Stimulated activated CD4-positive, alpha-beta T cell treated with anti-CD3 and anti-CD28 coated beads, Interleukin-12 subunit alpha, Interleukin-12 subunit beta, amount 100 ng/mL, for 4 hours (primary cell): Measurements from ENCODE around the gene MYORG.
"Not testable (repeated sequence)": the region's sequence is repeated elsewhere in the genome, so short reads cannot be mapped to it uniquely, and the experiment has no call there.

Experiments
- DNase-seq: peaks from one replicate; pipeline ENCODE4 v3.0.0-alpha.2; 2020

MYORG gene

DNA sequence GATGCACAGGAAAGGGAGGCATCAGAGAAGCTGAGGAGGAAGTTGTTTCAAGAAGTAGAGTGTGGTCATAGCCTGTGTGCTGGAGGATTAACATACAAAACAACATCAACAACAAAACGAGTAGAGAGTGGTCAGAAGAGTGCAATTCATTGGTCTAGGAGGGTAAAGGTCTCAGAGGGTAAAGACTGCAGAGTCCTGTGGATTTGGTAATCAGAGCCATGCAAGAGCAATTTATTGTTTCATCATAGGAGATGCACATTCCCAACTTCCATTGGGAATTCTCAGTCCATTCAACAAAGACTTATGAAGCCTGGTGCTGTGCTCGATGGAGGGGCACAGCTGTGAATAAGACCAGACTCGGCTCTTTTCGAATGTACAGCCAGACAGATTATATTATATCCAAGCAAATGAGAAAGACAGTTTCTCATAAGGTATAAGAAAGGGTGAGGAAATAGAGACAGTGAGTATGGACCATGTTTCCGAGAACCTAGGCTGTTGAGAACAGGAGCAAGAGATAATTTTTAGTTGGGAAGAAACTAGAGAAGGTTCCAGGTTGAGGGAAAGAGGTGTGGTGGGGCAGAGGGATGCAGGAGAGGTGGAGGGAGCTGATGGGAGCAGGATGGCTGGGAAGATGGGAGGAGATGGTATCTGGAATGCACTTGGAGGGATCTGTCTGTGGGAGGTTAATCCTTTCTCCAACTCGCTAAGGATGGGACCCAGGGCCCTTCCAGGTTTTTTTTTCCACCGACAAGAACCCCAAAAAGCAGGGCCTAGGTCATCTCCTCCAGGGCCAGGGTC lies 7.9 kb upstream of the MYORG start:
- no peak for DNase-seq

DNA sequence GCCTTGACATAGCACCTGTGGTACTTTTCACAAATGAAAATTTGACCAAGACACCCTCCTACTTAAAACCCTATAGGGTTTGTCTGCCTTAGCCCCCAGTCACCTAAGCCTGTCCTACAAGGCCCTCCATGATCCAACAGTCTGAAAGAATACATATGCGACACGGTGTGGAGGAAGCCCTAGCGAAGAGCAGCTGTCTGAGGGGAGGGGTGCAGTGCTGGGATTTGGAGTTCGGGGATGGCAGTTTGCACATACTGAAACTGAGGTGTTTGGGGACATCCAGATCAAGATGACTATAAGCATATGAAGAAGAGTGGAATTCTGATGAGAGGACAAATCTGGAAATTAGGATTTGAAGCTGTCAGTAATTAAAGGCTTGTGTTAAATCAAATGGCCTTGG lies 7.2 kb upstream of the MYORG start:
- DNase-seq, result no peak

DNA sequence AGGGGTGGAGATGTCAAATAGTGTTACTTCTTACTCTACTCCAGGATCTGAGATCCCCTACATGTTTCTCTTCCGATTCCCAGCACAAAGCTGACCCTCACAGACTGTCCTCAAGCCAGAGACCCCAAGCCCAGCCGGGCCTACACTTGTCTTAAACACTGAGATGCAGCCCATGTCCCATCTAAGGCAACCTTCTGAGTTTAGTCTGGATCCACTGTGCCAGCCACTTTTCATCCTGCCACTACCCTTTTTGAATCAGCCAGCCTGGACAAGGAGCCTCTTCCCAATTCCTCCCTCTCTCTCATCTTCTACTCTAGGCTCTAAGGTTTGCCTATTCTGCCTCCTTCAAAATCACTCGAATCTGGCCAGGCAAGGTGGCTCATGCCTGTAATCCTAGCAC lies 6.2 kb upstream of the MYORG start:
- DNase-seq, result no peak

DNA sequence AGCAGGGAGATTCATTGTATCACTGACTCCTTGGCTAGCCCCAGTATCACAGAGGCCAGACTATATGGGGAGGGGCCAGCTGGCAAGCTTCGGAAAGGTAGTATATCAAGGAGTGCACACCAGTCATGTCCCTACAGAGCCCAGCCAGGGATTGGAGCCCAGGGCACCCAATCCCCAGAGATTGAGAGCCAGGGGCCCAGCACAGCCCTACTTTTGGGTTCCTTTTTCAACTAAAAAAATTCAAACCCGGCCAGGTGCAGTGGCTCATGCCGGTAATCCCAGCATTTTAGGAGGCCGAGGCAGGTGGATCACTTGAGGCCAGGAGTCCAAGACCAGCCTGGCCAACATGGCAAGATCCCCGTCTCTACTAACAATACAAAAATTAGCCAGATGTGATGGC lies 5.4 kb upstream of the MYORG start:
- DNase-seq, result no peak

DNA sequence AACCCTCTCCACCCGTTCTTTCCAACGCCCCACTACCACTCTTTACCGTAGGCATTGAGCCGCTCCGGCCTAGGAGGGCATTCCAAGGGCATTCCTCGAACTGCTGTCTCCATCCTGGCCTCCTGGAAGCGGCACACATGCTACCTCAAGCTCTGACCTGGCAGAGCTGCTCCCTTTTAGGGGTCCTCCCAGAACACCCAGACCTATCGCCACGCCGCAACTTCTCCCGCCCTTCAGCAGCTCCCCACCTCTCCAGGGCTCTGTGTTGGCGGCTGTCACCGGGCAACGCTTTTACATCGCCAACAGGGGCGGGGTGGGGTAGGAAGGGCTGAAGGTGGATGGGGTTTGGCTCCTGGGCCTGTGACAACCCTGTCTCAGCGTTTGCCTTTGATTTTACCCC lies 4.6 kb upstream of the MYORG start:
- no peak for DNase-seq

DNA sequence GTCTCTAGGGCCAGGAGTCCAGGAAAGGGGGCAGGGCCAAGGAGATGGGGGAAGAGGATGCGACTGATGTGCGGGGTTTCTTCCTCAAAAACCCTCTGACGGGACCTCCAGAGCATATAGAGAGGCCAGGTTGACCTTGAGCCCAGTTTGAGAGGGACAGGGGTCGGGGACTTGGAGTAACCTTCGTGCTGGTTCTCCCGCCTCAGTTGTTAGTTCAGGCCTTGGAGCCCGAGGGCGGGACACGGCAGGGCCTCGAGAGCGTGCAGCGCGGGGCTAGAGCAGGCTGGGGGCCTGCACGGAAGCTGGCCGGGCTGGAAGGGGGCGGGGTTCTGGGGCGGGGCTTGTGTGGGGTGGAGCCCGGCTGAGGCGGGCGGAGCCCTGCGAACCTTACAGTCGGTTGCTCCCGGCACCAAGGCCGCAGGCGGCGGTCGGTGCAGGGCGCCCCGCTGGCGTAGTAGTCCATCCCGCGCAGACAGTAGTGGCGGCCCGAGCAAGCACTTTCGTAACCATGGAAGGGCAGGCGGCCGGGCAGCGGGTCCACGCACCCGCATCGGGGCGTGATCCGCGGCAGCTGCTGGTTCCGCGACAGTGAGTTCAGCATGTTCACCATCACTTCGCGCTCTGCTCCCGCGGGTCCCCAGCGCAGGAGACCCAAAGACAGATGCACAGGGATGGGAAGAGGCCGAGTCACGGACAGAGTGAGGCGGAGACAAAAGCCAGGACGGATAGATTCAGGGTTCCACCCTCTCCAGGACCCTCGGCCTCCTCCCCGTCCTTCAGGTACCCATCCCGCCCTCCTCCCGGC lies 4.0 kb upstream of the MYORG start:
- DNase-seq, result peak; percentile 81

DNA sequence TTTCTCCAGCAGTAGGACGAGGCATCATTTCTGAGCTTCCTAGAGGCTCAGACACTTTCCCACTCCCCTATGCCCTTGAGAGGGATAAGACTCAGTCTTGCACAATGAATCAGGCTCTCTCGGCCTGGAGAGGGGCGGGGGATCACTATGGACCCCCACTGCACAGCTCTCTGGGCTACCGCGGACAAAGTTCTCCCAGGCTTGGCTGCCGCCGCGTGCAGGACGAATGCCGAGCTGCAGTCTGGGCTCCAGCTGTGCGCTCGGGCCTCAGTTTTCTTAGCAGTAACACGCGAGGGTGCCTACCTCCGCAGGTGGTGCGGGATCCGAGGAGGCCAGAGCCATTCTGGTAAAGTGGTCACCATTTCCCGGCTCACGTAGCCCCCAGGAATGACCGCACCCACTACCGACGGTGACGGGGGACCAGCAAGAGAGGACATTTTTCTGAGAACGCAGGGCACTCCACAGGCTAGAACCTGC lies 3.4 kb upstream of the MYORG start:
- DNase-seq, result no peak

DNA sequence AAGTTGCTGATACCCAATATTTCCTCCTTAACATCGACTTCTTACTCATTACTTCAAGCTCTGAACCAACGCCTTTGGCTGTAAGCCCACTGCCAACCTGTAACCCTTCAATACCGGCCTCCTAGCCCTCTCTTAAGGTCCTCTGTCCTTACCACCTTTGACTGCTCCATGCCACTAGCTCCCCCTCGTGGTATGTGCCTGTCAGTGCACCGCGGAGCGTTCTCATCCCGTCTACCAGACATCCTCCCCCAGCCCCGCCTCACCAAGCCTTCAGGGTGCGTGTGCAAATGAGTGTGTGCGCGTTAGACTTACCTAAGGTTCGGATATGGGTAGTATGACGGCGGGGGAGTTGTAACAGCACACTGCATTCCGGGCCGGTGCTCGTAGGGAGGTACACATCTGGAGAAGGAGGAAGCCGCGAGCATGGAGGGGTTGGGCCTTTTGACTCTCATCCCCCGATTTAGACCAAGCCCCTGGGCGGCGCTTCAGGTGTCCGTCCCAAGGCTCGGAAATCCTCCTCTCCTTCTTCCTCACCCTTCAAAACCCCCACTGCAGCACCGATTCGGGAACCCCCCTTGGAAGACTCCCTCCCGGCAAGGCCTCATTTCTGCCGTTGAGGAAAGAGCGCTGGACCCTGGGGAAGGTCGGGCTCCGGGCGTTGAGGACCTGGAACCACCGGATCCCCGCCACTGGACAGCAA lies 2.8 kb upstream of the MYORG start:
- DNase-seq, result peak; percentile 84

DNA sequence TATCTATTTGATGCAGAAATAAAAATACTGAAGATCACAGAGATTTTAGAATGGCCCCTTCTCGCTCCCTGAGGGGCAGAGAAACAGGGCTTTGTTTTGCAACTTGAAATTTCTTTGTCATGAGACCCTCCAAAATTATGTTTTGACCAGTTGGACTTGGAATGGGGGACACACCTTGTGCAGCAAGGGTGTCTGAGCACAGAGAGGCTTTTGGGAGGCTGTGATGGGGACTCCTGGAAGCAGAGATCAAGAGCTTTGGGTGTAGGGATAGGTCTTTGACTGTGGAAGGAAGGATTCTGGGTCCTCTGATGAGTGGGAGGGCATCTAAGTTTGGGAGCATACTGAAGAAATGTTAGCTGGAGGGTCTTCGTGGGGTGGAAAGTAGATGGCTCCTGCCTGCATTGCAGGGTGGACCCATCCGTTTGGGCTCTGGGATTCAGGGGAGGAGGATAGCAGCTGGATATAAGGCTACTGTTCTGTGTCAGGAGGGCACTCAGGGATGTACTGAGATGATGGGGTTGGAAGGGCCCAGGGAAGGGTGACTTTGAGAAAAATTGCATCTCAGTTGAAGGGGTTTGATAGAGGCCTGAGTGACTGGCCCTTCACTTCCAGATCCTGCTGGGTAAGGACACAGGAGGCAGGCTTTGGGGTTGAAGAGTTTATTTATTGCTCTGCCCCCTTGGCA lies 1.8 kb upstream of the MYORG start:
- no peak for DNase-seq

DNA sequence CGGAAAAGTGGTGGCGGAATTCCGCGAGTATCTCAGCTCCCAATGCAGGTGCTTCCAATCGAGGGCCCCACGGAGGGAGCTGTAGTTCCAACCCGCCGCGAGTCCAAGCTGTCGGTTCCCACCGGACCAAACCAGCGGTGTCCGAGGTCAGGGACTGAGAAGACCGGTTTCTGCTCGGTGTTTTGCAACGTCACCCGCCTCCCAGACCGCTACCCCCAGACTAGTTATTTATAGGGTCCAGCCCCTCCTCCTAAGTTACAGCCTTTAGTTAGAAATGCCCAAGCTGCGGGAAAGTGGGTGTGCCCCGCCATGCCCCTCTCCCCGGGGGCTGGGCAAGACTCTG lies 677 bp upstream of the MYORG start:
- DNase-seq, result no peak

DNA sequence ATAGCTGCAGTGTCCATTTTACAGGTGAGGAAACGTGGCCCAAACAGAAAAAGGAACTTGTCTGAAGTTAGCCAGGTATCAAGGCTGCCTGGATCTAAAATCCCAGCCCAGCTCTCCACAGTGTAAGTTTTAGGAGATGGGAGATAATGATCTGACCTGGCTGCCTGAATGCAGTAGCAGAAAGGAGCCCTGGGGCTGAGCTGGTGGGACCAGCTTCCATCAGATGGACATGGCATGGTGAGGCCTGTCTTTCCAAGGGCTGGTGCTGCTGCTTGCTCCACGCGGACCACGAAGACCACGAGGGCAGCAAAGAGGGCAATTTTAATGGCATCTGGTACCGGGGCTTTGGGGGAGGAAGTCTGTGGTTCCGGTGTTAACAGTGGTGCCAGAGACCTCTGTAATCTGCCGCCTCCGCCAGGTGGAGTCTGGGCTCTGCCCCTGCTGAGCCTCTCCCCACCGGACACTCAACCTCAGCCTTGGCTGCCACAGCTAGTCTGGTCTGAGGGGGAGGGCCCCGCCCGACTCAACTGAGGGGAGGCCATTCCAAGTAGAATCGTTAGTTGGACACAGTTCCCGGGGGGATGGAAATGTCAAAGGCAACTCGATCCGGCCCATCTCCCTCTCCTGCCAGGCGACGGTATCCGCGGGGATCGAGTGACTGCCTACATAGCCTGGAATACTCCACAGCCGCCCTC lies 650 bp downstream of the MYORG start:
- DNase-seq, result peak; percentile 27

DNA sequence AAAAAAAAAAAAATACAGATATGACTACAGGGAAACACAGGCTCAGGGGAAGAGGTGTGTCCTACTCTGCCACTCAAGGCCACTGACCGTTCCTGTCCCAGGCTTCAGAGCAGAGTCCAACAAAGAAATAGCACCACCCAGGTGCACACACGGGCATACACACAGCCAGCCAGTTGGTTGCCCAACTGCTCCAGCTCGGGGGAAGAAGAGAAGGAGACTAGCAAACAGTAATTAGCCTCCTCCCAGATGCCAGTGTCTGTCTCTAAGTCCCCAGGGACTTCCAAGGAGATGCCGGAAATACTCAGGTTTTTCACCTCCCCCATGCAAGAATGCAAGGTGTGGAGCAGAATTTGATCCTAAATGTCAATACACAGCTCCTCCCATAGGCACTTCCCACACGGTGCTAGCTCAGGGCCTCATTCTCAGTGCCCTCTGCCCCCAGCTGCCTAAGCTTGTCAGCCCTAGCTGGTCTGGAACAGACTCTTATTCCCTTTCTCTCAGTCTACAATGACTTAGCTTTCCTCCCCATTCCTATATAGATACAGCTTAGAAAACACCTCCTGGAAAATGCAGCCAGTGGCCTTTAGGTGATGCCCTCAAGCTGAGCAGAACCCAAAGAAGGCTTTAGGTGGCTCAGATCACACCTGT lies 1.7 kb downstream of the MYORG start:
- no peak for DNase-seq

DNA sequence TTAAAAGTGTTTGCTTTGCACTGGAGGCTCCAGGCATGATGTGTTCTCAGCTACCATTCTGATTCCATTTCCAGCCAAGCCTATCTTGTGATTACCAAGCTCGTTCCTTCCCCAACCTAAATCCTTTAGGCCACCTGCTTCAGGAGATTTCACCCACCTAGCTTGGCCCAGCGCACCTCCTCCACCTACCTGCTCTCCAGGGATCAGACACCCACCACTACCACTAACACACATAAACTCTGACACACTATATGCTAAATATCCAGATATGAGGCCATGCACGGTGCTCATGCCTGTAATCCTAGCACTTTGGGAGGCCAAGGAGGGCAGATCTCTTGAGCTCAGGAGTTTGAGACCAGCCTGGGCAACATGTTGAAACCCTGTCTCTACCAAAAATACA lies 2.4 kb downstream of the MYORG start:
- no peak for DNase-seq

DNA sequence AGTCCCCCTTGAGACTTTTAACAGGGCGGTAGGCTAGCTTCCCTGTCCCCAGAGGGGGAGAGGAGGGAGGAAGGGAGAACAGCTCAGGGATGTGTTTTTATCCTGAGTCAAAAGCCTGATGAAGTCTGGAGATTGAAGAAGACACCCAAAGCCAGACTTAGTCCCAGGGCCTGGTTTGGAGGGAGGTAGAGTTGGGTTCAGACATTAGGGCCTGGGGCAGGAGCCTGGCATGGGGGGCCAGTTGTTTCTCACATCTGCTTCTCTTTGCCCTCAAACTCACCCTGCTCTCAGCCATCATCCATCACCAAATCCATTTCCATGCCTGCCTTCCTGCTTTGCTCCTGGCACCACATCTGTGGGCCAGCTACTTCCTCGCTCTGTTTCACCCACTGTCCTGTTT lies 2.9 kb downstream of the MYORG start:
- no peak for DNase-seq

DNA sequence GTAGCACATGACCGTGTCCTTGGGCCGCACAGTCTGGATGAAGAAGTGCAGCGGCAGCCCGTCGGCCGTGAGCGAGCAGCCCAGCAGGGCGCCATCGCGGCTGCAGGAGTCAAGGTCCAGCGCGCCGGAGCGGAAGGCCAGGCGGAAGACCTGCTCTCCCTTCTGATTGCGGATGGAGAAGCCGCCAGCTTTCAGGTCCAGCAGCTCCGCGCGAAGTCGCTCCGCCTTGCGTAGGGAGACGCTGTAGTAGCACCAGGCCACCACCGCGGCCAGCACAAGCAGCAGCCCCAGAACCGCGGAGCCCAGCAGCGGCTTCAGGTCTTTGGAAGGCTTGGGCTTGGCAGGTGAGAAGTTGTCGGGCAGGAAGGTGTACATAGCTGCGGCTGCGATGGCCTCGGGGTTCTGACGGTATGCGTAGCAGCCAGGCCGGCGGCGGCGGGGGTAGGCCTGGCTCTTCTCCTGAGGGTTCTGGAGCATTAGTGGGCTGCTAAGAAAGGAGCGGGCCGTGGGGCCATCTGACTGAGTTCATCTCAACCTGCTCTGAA lies 4.2 kb downstream of the MYORG start:
- no peak for DNase-seq

DNA sequence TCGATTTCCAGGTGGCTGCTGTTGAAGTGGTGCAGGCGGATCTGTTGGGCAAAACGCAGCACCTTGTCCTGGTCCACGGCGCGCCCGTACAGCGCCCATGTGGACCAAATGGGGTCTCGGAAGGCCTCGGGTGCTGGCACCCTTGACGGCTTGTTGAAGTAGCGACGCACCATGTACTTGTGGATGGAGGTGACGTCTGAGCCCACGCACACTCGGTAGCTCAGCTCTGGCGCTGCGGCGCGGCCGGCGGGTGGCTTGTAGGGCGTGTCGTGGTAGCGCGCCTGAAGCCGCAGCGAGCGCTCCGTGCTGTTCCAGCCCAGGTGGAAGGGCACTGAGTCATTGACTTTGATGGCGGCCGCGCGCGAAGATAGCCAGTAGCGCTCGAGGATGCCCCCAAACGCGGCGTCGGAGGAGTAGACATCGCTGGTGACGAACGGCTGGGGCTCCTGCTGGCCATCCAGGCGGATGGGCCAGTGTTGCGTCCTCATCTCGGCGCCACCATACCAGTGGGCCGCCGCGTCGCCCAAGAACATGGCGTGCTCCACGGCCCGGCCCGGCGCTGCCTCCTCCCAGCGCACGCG lies 4.7 kb downstream of the MYORG start:
- DNase-seq, result no peak

DNA sequence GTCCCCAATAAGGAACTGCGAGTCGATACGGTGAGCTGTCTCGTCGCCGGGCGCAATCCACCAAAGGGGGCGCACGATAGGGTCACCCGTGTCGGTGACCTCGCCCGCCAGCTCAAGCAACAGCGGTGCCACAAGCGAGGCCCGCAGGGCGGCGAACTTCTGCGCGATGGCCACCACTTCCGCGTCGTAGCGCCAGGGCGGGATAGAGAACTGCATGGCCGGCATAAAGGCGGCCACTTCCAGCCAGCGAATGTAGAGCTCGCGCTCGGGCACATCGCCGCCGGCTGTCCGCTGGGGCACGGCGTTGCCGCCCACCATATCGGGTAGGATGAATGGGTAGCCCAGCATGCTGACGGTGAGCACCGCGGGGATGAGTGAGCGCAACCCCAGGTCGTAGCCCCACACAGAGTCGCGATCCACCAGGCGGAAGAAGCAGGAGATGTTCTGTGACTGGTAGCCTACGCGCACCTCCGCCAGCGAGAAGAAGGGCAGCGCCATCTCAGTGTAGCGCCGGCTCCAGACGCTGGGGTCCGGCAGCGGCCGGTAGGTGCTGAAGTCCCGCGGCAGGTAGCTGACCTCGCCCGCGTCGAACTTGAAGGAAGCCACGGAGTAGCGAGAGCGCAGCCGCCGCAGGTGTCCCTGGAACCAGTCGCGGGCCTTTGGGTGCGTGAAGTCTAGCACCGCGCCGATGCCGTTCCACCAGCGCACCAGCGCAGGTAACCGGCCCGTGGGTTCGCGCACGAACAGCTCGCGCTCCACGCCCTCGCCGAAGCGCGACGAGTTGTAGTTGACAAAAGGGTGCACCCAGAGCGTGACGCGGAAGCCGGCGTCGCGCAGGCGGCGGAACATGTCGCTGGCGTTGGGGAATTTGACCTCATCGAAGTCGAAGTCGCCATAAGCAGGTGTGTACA lies 5.5 kb downstream of the MYORG start:
- no peak for DNase-seq

DNA sequence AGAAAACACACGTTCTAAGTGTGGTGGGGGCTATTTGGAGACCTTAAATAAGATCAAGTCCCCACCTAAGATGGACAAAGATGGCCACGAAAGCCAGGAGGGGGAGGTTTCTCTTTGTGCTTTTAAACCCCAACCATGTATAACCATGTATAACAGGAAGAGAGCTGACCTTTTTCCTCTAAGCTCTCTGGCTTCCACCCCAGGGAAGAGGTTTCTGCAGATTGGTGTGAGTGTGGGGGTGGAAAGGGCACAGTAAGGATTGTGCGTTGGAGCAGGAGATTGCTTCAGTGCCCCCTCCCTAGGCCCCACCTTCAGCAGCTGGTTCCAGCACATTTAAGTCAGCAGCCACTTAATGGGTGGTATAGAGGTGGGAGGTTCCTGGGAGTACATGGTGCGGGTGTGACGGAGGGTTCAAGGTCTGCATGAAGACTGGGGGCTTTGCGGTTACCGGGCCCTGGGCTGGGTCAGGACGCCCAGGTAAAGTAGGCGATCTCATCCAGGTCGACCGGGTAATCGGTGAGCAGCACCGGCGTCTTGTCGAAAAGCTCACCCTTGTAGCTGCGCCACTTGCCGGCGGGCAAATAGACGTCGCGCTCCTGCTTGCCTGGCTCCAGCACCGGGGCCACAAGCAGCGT lies 6.2 kb downstream of the MYORG start:
- DNase-seq, result no peak

DNA sequence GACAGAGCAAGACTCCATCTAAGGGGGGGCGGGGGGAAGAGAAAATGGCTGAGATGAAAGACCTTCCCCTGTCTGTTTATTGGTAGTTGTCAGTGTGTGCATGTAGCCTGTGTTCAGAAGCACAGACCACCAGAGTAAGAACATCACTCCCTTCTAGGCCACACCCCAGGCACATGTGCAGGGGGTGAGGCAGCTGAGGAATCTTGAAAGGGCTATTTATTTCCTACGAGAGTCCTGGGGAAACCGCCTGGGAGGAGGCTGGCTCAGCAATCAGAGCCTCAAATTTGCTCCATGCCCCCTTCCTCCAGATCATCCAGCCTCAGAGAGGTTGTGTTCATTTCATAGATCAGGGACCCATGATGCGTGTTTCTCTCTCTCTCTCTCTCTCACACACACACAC lies 7.1 kb downstream of the MYORG start:
- DNase-seq, result no peak

DNA sequence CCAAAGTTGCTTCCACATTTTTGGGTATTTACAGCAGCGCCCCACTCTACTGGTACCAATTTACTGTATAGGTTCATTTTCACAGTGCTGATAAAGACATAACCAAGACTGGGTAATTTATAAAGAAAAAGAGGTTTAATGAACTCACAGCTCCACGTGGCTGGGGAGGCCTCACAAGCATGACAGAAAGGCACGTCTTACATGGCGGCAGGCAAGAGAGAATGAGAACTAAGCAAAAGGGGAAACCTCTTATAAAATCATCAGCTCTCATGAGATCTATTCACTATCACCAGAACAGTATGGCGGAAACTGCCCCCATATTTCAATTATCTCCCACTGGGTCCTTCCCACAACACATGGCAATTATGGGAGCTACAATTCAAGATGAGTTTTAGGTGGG lies 7.9 kb downstream of the MYORG start:
- DNase-seq, result not testable (repeated sequence)
